Hepatocyte (in vitro differentiated cells): ENCODE measurements around the gene PTPRN2. TPM values are rescaled to one million over a fixed set of nuclear protein-coding genes. Genes with fewer than 3 reads are reported as not detected.

Experiments used
- DNase-seq: peaks from one replicate; pipeline ENCODE4 v3.0.0-alpha.2; 2016; ENCODE audit warnings: low spot score
- H2AFZ ChIP-seq: fragments of 200-600 bp; sonication (generic); 2 replicates; pipeline ENCODE4 v1.6.0; 2016; ENCODE audit warnings: antibody characterized with exemption, mild to moderate bottlenecking
- H3K27ac ChIP-seq: fragments of 200-600 bp; sonication (generic); 2 replicates; pipeline ENCODE4 v1.5.1; 2016; ENCODE audit warnings: mild to moderate bottlenecking
- H3K27me3 ChIP-seq: fragments of 200-600 bp; sonication (generic); 2 replicates; pipeline ENCODE4 v1.6.1; 2016
- H3K36me3 ChIP-seq: fragments of 200-600 bp; sonication (generic); replicated peaks from 2 replicates; pipeline ENCODE4 v1.5.1; 2016; ENCODE audit warnings: low read depth; ENCODE audit not compliant: insufficient read depth
- H3K4me1 ChIP-seq: fragments of 200-600 bp; sonication (generic); 2 replicates; pipeline ENCODE4 v1.5.1; 2016; ENCODE audit warnings: mild to moderate bottlenecking, moderate library complexity; ENCODE audit not compliant: insufficient read depth
- H3K4me2 ChIP-seq: fragments of 200-600 bp; sonication (generic); 2 replicates; pipeline ENCODE4 v1.6.0; 2016
- H3K4me3 ChIP-seq: fragments of 200-600 bp; sonication (generic); 2 replicates; pipeline ENCODE4 v1.5.1; 2016; ENCODE audit warnings: mild to moderate bottlenecking
- H3K79me2 ChIP-seq: fragments of 200-600 bp; sonication (generic); 2 replicates; pipeline ENCODE4 v1.6.0; 2017; ENCODE audit warnings: mild to moderate bottlenecking
- H3K9me2 ChIP-seq: fragments of 200-600 bp; sonication (generic); replicated peaks from 2 replicates; pipeline ENCODE4 v1.6.0; 2017; ENCODE audit warnings: mild to moderate bottlenecking; ENCODE audit not compliant: insufficient read depth
- H3K9me3 ChIP-seq: fragments of 200-600 bp; sonication (generic); 2 replicates; pipeline ENCODE4 v1.5.1; 2016; ENCODE audit warnings: low read depth, mild to moderate bottlenecking
- H4K20me1 ChIP-seq: fragments of 200-600 bp; sonication (generic); 2 replicates; pipeline ENCODE4 v1.6.0; 2016; ENCODE audit warnings: mild to moderate bottlenecking; ENCODE audit not compliant: insufficient read depth, poor library complexity, severe bottlenecking
- CTCF ChIP-seq: fragments of 200-600 bp; sonication (generic); IDR thresholded peaks from 2 replicates; pipeline ENCODE4 v1.5.1; 2016; ENCODE audit warnings: antibody characterized with exemption, mild to moderate bottlenecking; ENCODE audit not compliant: poor library complexity
- EZH2 ChIP-seq: fragments of 200-600 bp; sonication (generic); IDR thresholded peaks from 2 replicates; pipeline ENCODE4 v1.6.1; 2016; ENCODE audit warnings: antibody characterized with exemption, mild to moderate bottlenecking, borderline replicate concordance
- EZH2phosphoT487 ChIP-seq: fragments of 200-600 bp; sonication (generic); IDR thresholded peaks from one replicate; pipeline ENCODE4 v1.6.1; 2018; ENCODE audit warnings: antibody characterized with exemption, mild to moderate bottlenecking, low read depth, moderate library complexity; ENCODE audit not compliant: unreplicated experiment, severe bottlenecking
- WGBS: methylation state at CpG from one replicate; pipeline ENCODE4 v1.1.6; 2016; ENCODE audit warnings: low lambda C conversion rate; ENCODE audit errors: missing lambda C conversion rate; 5-methylcytosine and 5-hydroxymethylcytosine counted together
- polyA plus RNA-seq: library from polyadenylated mRNA; unstranded; fragments of >200 nt; fragmentation: Nextera tagmentation; extraction: Ambion mirVana; gene quantifications from 2 replicates; pipeline ENCODE4 v1.2.1, GENCODE V29; 2016
- total RNA-seq: library from RNA; depleted of rRNA; stranded (reverse); fragments of >200 nt; gene quantifications from 2 replicates; pipeline ENCODE4 v1.2.3, GENCODE V29; 2014

PTPRN2 gene
- total and polyA plus RNA-seq, 2 experiments from 2014 or later: 2.1 to 3.3 TPM

GRCh38 chr7:158315881-158316280, 271.7 kb downstream of the PTPRN2 start:
- Histone ChIP-seq H4K20me1 (no peaks in the 10 kb centered on the region), H3K4me2 (no peak overlapping the region), H3K4me1 (no peaks in the 10 kb centered on the region), H3K9me2 (no peaks in the 10 kb centered on the region), H3K27ac (no peak overlapping the region), H3K36me3 (no peaks in the 10 kb centered on the region), H2AFZ (no peak overlapping the region), H3K9me3 (no peaks in the 10 kb centered on the region), H3K4me3 (no peak overlapping the region), H3K79me2 (no peaks in the 10 kb centered on the region), H3K27me3 (no peaks in the 10 kb centered on the region)
- no peak for DNase-seq
- WGBS: 97% methylated on average over 11 of the region's 11 CpGs
- TF ChIP-seq EZH2phosphoT487 (no peak), CTCF (no peak), EZH2 (no peak)

- Histone ChIP-seq H3K9me3 (no peaks in the 10 kb centered on the region), H3K36me3 (no peaks in the 10 kb centered on the region), H3K79me2 (no peaks in the 10 kb centered on the region), H3K4me3 (no peak overlapping the region), H3K27me3 (no peaks in the 10 kb centered on the region), H4K20me1 (no peaks in the 10 kb centered on the region), H3K27ac (no peak overlapping the region), H2AFZ (no peak overlapping the region), H3K4me1 (no peaks in the 10 kb centered on the region), H3K4me2 (no peak overlapping the region), H3K9me2 (no peaks in the 10 kb centered on the region)
- no peak for DNase-seq
- no peak for TF ChIP-seq EZH2
- no peak for TF ChIP-seq CTCF
- no peak for TF ChIP-seq EZH2phosphoT487
- 95% methylated on average over 10 of the region's 11 CpGs for WGBS
These were observed 272.3 kb downstream of the PTPRN2 start for GRCh38 chr7:158315326-158315725.

- Histone ChIP-seq H4K20me1 (no peaks in the 10 kb centered on the region), H3K4me2 (no peak overlapping the region), H3K36me3 (no peaks in the 10 kb centered on the region), H3K9me3 (no peaks in the 10 kb centered on the region), H3K27ac (no peak overlapping the region), H3K4me1 (no peaks in the 10 kb centered on the region), H3K9me2 (no peaks in the 10 kb centered on the region), H2AFZ (no peak overlapping the region), H3K27me3 (no peaks in the 10 kb centered on the region), H3K4me3 (no peak overlapping the region), H3K79me2 (no peaks in the 10 kb centered on the region)
- DNase-seq: no peak
- 90% methylated on average over 15 of the region's 15 CpGs for WGBS
- TF ChIP-seq EZH2phosphoT487 (no peak), CTCF (no peak)
These were observed 273.2 kb downstream of the PTPRN2 start for GRCh38 chr7:158314394-158314793.

- no peak overlapping the region for H3K4me3 ChIP-seq
- no peak for DNase-seq
- WGBS: 85% methylated on average over 9 of the region's 10 CpGs
- no peaks in the 10 kb centered on the region for H3K79me2 ChIP-seq
- H2AFZ ChIP-seq: no peak overlapping the region
- no peak overlapping the region for H3K27ac ChIP-seq
- no peak overlapping the region for H3K4me2 ChIP-seq
- no peaks in the 10 kb centered on the region for H3K36me3 ChIP-seq
- no peaks in the 10 kb centered on the region for H4K20me1 ChIP-seq
- H3K4me1 ChIP-seq: no peaks in the 10 kb centered on the region
- no peaks in the 10 kb centered on the region for H3K27me3 ChIP-seq
- no peaks in the 10 kb centered on the region for H3K9me3 ChIP-seq
- no peak for TF ChIP-seq CTCF
- TF ChIP-seq EZH2phosphoT487: no peak
- no peak for TF ChIP-seq EZH2
- H3K9me2 ChIP-seq: no peaks in the 10 kb centered on the region
These were observed 273.7 kb downstream of the PTPRN2 start for GRCh38 chr7:158313931-158314330.
